RWPE2 (cell line): ENCODE data around the gene ATE1.

Experiments
- ATAC-seq: fragments of 200-7000 bp; cut with Tn5 transposase; 3 replicates; pipeline ENCODE4 v1.9.1; 2021; ENCODE audit warnings: low read depth
- DNase-seq: peaks from one replicate; pipeline ENCODE4 v3.0.0-alpha.2; 2020; ENCODE audit warnings: low spot score
- H3K27ac ChIP-seq: fragments of 450-650 bp; 2 replicates; pipeline ENCODE4 v1.5.1; 2017; ENCODE audit warnings: mild to moderate bottlenecking; ENCODE audit not compliant: poor library complexity, severe bottlenecking
- H3K27me3 ChIP-seq: fragments of 250-450 bp; sonication (Bioruptor Pico); 2 replicates; pipeline ENCODE4 v1.5.1; 2021; ENCODE audit warnings: mild to moderate bottlenecking, moderate library complexity; ENCODE audit not compliant: insufficient read depth, poor library complexity, severe bottlenecking
- H3K36me3 ChIP-seq: fragments of 250-450 bp; sonication (Bioruptor Pico); 2 replicates; pipeline ENCODE4 v1.5.1; 2020; ENCODE audit warnings: low read depth, mild to moderate bottlenecking, moderate library complexity
- H3K4me1 ChIP-seq: fragments of 250-450 bp; sonication (Bioruptor Pico); 2 replicates; pipeline ENCODE4 v1.5.1; 2021; ENCODE audit warnings: mild to moderate bottlenecking, moderate library complexity; ENCODE audit not compliant: insufficient read depth, poor library complexity, severe bottlenecking
- H3K4me3 ChIP-seq: fragments of 250-450 bp; sonication (Bioruptor Pico); 2 replicates; pipeline ENCODE4 v1.5.1; 2021; ENCODE audit warnings: mild to moderate bottlenecking, moderate library complexity; ENCODE audit not compliant: severe bottlenecking
- H3K9me3 ChIP-seq: fragments of 250-450 bp; sonication (Bioruptor Pico); 2 replicates; pipeline ENCODE4 v1.5.1; 2021; ENCODE audit warnings: mild to moderate bottlenecking, moderate library complexity; ENCODE audit not compliant: severe bottlenecking
- TF ChIP-seq, protein P1 (sequence below): fragments of 450-650 bp; IDR thresholded peaks from one replicate; pipeline ENCODE4 v1.5.1; 2017; ENCODE audit warnings: mild to moderate bottlenecking, moderate library complexity; ENCODE audit not compliant: poor library complexity, severe bottlenecking

The ATE1 gene

GRCh38 chr10:121804460-121804859 is 123.4 kb downstream of the ATE1 start:
- H3K27ac ChIP-seq: no peak overlapping the region
- peak; percentile 68 for ATAC-seq
- H3K9me3 ChIP-seq: no peaks in the 10 kb centered on the region
- H3K4me3 ChIP-seq: no peak overlapping the region
- no peaks in the 10 kb centered on the region for H3K36me3 ChIP-seq
- TF ChIP-seq, protein P1, sequence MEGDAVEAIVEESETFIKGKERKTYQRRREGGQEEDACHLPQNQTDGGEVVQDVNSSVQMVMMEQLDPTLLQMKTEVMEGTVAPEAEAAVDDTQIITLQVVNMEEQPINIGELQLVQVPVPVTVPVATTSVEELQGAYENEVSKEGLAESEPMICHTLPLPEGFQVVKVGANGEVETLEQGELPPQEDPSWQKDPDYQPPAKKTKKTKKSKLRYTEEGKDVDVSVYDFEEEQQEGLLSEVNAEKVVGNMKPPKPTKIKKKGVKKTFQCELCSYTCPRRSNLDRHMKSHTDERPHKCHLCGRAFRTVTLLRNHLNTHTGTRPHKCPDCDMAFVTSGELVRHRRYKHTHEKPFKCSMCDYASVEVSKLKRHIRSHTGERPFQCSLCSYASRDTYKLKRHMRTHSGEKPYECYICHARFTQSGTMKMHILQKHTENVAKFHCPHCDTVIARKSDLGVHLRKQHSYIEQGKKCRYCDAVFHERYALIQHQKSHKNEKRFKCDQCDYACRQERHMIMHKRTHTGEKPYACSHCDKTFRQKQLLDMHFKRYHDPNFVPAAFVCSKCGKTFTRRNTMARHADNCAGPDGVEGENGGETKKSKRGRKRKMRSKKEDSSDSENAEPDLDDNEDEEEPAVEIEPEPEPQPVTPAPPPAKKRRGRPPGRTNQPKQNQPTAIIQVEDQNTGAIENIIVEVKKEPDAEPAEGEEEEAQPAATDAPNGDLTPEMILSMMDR: no peak
- DNase-seq: no peak
- H3K4me1 ChIP-seq: no peaks in the 10 kb centered on the region
- no peaks in the 10 kb centered on the region for H3K27me3 ChIP-seq

- ATAC-seq (no peak), DNase-seq (no peak)
- Histone ChIP-seq H3K4me3 (no peak overlapping the region), H3K27me3 (no peaks in the 10 kb centered on the region), H3K4me1 (no peaks in the 10 kb centered on the region), H3K9me3 (no peaks in the 10 kb centered on the region), H3K36me3 (no peaks in the 10 kb centered on the region), H3K27ac (no peak overlapping the region)
- TF ChIP-seq, protein P1: no peak
Measured at GRCh38 chr10:121803611-121804010, 124.2 kb downstream of the ATE1 start.

DNA sequence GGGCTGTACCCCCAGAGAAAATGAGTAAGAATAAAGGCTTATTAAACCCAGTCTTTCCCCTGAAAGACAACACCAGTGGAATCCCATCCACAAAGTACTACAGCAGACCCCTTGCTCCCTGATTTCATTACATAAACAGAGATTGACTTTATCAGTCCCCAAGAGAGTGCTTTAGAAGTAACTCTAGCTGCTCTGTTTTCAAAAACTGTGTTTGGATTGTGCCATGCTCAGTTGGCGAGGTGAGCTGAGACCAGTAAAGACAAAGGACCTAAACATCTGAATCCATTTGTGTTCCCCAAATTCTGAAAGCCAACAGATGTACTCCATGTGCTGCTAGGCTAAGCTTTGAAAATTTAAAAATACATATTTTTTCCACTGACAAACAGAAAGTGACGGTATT is 127.0 kb downstream of the ATE1 start:
- Histone ChIP-seq H3K36me3 (no peaks in the 10 kb centered on the region), H3K27me3 (no peaks in the 10 kb centered on the region), H3K4me1 (no peaks in the 10 kb centered on the region), H3K4me3 (no peak overlapping the region), H3K27ac (no peak overlapping the region), H3K9me3 (no peaks in the 10 kb centered on the region)
- DNase-seq: no peak
- TF ChIP-seq, protein P1: no peak
- ATAC-seq: no peak

DNA sequence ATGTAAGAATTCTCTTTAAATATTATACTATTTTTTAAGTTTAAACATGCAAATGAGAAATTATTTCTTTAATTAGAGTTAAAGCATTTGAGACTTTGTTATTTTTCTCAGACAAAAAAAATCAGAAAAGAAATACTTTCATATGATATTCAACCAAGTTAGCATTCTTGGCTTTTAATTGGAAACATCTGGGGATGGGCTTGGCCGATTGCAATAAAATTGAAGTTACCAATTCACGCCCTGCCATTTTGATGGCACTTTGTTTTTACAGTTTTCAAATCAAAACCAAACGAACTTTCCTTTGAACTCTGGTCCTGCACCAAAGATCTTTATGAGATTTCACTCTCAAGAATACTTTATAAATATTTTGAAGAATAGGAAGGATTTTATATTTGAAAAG is 127.7 kb downstream of the ATE1 start:
- no peak overlapping the region for H3K27ac ChIP-seq
- no peaks in the 10 kb centered on the region for H3K27me3 ChIP-seq
- H3K4me1 ChIP-seq: no peaks in the 10 kb centered on the region
- ATAC-seq (no peak), DNase-seq (no peak)
- no peak overlapping the region for H3K4me3 ChIP-seq
- TF ChIP-seq, protein P1: no peak
- no peaks in the 10 kb centered on the region for H3K36me3 ChIP-seq
- H3K9me3 ChIP-seq: no peaks in the 10 kb centered on the region

- Histone ChIP-seq H3K27ac (no peak overlapping the region), H3K27me3 (no peaks in the 10 kb centered on the region), H3K36me3 (no peaks in the 10 kb centered on the region), H3K9me3 (no peaks in the 10 kb centered on the region), H3K4me3 (no peak overlapping the region), H3K4me1 (peaks cover 4% of the 10 kb centered on the region)
- no peak for DNase-seq
- TF ChIP-seq, protein P1: no peak
- ATAC-seq: no peak
Measured at GRCh38 chr10:121797490-121797889, 130.3 kb downstream of the ATE1 start.
